Measurements from ENCODE around the gene CCR7.

The CCR7 gene

DNA sequence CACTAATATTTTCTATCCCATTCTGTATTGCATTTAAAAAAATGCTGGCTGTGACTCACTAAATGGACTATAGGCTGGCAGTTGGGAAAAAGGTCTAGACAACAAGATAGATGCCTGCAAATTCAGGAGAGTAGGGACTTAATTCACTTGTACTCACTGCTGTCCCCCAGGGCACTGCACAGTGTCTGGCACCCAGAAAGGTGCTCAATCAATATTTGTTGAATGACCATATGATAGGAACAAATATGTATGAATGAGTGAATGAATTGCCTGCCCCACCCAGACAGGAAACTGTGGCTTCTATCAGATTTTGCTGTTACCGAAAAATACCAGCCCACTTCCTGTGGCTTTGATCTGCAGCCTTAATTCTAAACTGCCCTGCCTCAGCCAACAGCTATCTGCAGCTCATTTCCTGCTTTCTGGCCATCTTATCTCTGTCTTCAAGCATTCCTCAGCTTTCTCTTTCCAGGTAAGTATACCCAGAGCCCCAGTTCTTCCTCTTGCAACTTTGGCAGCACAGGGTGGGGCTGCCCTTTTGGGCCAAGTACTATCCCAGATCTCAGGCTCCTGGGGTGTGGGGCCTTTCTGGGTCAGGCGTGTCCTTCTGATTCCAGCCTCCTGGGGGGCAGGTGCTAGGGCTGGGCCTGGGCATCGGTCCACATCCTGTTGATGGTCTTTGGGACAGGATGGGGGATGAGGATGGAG lies 48.5 kb downstream of the CCR7 start:
- DNase-seq (ENCODE audit: low read depth), result peak; percentile 64

DNA sequence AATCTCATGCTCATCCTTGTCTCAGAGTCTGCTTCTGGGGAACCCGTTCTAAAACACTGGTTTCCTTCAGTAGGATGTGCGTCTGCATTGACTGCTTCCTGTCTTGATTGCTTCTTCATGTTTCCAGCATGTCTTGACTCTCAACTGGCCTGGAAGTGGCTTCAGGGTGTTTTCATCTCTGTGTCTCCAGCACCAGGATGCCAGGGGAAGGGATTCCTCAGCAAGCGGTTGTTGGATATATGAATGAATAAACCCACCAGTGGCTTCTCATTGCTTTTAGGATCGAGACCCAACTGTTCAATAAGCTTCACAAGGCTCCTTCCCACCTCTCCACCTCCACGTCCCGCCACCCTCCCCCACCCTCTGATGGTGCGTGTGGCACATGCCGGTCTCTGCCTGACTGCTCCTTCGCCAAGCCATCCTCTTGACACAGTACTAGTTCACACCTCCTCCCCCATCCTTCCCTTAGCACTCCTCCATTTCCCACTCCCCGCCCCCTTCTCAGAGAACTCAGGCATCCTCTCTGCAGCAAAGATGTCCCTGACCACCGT lies 49.7 kb downstream of the CCR7 start:
- no peak for DNase-seq (ENCODE audit: low read depth)

GRCh38 chr17:40515011-40515410 lies 50.3 kb downstream of the CCR7 start:
- no peak for DNase-seq (ENCODE audit: low read depth)

DNA sequence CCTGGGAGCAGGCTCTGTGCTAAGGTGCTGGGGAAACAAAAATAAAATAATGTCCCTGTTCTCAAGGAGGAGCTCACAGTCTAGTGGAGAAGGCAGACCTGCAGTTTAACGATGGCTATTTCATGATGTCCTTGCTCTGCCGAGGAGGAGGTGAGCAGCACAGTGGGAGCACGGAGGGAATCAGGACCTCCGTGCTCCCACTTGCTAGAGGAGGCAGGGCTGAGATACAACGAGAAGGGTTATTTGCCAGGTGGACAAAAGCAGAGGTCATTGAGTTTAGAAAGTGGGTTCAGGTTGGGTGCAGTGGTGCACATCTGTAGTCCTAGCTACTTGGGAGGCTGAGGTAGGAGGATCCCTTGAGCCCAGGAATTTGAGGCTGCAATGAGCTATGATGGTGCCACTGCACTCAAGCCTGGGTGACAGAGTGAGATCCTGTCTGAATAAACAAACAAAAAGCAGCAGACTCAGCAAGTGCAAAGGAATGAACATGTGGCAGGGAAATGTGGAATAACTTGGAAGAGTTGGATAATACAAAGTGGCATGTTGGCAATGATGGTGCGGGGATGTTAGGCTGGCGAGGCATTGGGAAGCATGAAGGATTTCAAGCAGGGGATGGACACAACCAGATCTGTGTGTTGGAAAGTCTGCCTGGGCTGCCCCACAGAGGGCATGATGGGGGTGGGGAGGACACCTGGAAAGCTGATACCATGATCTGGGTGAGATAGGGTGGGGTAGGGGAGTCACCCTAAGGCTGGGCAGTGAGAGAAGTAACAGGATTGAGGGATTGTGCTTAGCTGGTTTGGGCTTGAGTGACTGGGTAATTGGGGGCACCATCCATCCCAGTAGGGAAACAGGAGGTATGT lies 51.0 kb downstream of the CCR7 start:
- no peak for DNase-seq (ENCODE audit: low read depth)

- DNase-seq (ENCODE audit: low read depth), result no peak
Observed at GRCh38 chr17:40511667-40512220, 53.5 kb downstream of the CCR7 start.

DNA sequence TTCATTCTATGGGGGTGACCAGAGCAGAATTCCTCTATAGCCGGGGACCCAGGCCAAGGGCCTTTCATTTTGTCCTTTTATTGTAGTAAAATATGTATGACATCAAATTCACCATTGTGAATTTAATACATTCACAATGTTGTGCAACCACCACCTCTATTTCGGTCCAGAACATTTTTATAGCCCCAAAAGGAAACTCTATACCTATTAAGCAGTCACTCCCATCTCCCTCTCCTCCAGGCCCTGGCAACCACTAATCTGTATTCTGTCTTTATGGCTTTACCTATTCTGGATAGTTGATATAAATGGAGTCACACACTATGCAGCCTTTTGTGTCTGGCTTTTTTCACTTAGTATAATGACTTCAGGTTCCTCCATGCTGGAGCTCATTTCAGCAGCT lies 54.1 kb downstream of the CCR7 start:
- DNase-seq (ENCODE audit: low read depth), result no peak

DNA sequence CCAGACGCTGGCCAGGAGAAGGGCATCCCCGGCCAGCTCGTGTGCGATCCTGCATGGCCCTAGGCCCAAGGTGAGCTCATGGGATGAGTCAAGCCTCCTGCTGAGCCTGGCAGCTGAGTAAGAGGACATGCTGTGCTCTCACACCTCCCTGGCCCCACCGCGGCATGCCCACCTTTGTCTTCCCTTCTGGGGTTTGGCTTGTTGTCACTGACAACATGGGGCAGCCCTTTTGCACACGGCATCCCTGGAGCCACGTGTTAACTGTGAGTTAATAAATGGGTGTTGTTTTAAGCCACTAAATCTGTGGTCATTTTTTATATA lies 55.0 kb downstream of the CCR7 start:
- no peak for DNase-seq (ENCODE audit: low read depth)

- DNase-seq (ENCODE audit: low read depth), result no peak
Observed at GRCh38 chr17:40509626-40510327, 55.5 kb downstream of the CCR7 start.

DNA sequence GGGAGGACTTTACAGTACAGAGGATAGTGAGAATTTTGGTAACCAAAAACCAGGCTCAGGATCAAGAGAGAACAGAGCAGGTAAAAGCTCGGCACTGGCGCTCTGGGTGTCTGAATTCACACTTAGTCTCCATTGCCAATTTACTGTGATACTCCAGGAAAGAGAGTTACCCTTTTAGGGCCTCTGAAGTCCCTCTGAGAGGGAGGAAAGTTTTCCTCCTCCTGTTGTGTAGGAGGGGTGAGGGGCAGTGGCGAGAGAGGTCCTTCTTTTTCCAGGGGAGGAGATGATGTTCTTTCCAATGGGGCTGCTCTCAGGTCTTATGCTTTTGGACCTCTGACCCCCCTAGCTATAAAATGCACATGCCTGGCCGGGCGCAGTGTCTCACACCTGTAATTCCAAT lies 58.5 kb downstream of the CCR7 start:
- no peak for DNase-seq (ENCODE audit: low read depth)
